GM12873 (cell line): ENCODE results near the gene PTPRN2.

Experiments
- CTCF ChIP-seq: IDR thresholded peaks from 2 replicates; pipeline ENCODE4 v1.5.1; 2012; ENCODE audit warnings: low read depth, mild to moderate bottlenecking, moderate library complexity, low read length, control low read depth; ENCODE audit not compliant: insufficient read depth; ENCODE audit errors: missing control alignments

Gene PTPRN2

DNA sequence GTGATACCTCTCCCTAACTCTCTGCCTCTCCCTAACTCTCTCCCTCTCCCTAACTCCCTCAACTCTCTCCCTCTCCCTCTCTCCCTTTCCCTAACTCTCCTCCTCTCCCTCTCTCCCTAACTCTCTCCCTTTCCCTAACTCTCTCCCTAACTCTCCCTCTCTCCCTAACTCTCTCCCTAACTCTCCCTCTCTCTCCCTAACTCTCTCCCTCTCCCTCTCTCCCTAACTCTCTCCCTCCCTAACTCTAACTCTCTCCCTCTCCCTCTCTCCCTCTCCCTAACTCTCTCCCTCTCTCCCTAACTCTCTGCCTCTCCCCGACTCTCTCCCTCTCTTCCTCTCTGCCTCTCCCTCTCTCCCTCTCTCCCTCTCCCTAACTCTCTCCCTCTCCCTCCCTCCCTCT is 2.0 kb upstream of the PTPRN2 start:
- no peak for TF ChIP-seq CTCF

DNA sequence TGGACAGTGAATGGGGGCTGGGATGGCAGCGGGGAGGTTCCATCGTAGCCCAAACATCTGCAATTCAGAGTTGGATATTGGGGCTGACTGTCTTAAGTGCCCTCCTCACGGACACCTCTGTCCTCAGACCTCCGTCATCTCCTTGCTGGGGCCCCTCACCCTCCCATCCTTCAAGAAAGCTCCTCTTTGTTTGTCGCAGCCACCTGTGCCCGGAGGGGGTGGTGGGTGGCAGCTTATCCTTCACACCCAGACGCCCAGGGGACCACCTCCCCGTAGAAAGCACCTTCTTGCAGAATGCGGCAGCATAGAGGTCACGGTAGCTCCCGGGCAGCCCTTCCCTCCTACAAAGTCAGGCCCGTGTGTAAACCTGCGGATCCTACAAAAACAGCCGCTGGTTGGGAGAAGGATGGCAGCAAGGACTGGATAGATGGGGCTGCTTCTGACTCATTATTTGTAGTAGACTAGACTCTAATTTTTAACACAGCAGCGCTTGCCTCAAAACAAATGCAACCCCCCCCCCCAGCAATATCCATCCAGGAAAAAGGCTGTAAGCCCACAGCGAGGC is 1.3 kb upstream of the PTPRN2 start:
- no peak for TF ChIP-seq CTCF

DNA sequence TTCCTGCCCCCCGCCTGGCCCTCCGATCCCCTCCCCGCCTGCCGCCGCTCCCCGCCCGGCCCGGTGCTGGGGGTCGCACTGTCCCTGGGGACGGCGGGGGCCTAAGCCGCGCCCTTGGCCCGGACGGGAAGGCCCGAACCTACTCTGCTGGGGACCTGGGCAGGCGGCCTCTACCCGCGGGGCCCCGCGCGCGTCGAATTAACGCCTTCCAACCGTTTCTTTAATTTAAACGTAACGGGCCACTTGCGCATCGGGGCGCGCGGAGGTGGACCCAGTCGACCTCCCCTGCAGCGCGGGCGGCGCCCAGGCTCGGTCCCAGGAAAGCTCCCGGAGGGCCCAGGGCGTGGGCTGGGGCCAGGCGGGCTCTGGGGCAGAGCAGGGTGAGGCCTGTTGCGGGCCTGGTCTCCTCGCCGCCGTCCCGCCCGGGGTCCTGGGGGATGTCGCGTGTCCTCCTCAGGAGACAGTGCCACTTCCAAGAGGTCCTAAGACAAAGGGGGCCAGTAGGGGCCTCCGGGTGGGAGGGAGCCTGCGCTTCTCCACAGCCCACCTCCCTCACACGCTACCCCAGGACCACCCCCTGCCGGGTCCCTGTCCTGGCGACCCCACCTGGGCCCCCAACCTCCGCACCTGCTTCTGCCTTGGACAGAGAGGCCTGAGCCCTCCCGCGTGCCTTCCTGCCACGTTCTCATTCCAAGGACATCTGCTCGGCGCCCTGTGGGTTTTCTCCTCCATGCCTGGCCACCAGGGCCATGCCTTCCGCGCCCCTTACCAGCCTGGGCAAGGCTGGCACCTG is 658 bp upstream of the PTPRN2 start:
- TF ChIP-seq CTCF: no peak

DNA sequence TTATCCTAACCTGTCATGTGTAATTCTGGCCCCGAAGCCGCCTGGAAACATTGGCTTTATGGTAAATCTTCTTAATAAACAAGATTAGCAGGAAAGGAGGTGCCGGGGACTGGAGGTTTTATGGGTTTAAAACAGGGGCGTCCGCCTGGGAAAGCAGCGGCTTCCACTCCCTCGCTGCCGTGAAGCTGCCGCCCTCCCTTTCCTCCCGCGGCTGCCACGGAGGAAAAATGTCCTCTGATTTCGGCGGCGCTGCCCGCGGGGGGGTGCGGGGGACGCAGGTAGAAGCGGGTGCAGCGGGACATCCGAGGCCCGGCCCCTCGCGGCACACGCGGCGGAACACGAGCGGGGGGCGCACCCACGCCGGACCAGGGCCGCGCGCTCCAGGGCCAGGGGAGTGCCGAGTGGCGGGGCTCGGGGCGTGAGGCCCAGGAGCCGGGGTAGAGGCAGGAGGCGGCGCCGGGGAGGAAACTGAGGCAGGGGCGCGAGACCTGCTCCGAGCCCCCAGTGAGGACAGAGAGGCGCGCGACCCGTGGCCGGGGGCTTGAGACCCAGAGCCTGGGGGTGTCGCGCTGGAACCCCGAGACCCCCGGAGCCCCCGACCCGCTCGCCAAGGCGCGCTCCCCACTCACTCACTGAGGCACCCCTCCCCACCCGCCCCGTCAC is 993 bp downstream of the PTPRN2 start:
- no peak for TF ChIP-seq CTCF

GRCh38 chr7:158585721-158586498 is 1.7 kb downstream of the PTPRN2 start:
- TF ChIP-seq CTCF: no peak

- TF ChIP-seq CTCF: no peak
Measured at GRCh38 chr7:158584407-158584806, 3.2 kb downstream of the PTPRN2 start.

- no peak for TF ChIP-seq CTCF
Measured at GRCh38 chr7:158583810-158584209, 3.8 kb downstream of the PTPRN2 start.
